Occipital lobe (tissue), 2 donors: ENCODE data around the gene PAQR7. TPM values are rescaled to one million over a fixed set of nuclear protein-coding genes. Genes with fewer than 3 reads are reported as not detected.

ENCODE experiments used
- DNase-seq: peaks from one replicate; lab custom pipeline; 2025; lab: John Stamatoyannopoulos, UW
- total RNA-seq: library from RNA; depleted of rRNA; stranded (reverse); fragments of >200 nt; gene quantifications from one replicate; pipeline ENCODE4 v1.2.3, GENCODE V29; 2014

Gene PAQR7
- total RNA-seq, 1 donor from 2014 or later = 8.1 TPM

GRCh38 chr1:25902462-25902861 lies 27.0 kb upstream of the PAQR7 start:
- no peak for DNase-seq

- peak; percentile 32 for DNase-seq
Observed at GRCh38 chr1:25900219-25900618, 24.7 kb upstream of the PAQR7 start.

GRCh38 chr1:25899792-25900191 lies 24.3 kb upstream of the PAQR7 start:
- no peak for DNase-seq

- no peak for DNase-seq
Observed at GRCh38 chr1:25898223-25899015, 22.9 kb upstream of the PAQR7 start.

- DNase-seq = no peak
Observed at GRCh38 chr1:25897754-25898153, 22.2 kb upstream of the PAQR7 start.

GRCh38 chr1:25896266-25896665 lies 20.8 kb upstream of the PAQR7 start:
- DNase-seq = no peak

GRCh38 chr1:25895365-25895990 lies 20.0 kb upstream of the PAQR7 start:
- peak; percentile 90 for DNase-seq

- no peak for DNase-seq
Observed at GRCh38 chr1:25893116-25893515, 17.6 kb upstream of the PAQR7 start.

GRCh38 chr1:25891606-25892005 lies 16.1 kb upstream of the PAQR7 start:
- DNase-seq = no peak

GRCh38 chr1:25890239-25891034 lies 14.9 kb upstream of the PAQR7 start:
- no peak for DNase-seq

GRCh38 chr1:25889470-25889869 lies 14.0 kb upstream of the PAQR7 start:
- no peak for DNase-seq

GRCh38 chr1:25888426-25888987 lies 13.0 kb upstream of the PAQR7 start:
- DNase-seq = no peak

GRCh38 chr1:25885602-25886001 lies 10.1 kb upstream of the PAQR7 start:
- no peak for DNase-seq

GRCh38 chr1:25881266-25881665 lies 5.8 kb upstream of the PAQR7 start:
- DNase-seq = no peak

GRCh38 chr1:25880518-25880917 lies 5.0 kb upstream of the PAQR7 start:
- no peak for DNase-seq

GRCh38 chr1:25879675-25880074 lies 4.2 kb upstream of the PAQR7 start:
- no peak for DNase-seq

GRCh38 chr1:25878690-25879089 lies 3.2 kb upstream of the PAQR7 start:
- DNase-seq = no peak

- no peak for DNase-seq
Observed at GRCh38 chr1:25877155-25877554, 1.6 kb upstream of the PAQR7 start.

GRCh38 chr1:25876693-25877077 lies 1.2 kb upstream of the PAQR7 start:
- no peak for DNase-seq

- DNase-seq = no peak
Observed at GRCh38 chr1:25875856-25876692, 566 bp upstream of the PAQR7 start.

GRCh38 chr1:25874635-25875153 lies 814 bp downstream of the PAQR7 start:
- DNase-seq = no peak
